GM12891 (cell line): ENCODE measurements around the gene HLA-DOA.

Source experiments
- POLR2A ChIP-seq: IDR thresholded peaks from 2 replicates; pipeline ENCODE4 v1.6.1; 2011; ENCODE audit warnings: low read depth, low read length, control low read depth
- SPI1 ChIP-seq: IDR thresholded peaks from 2 replicates; pipeline ENCODE4 v1.6.1; 2011; ENCODE audit warnings: low read depth, low read length, control low read depth
- TAF1 ChIP-seq: IDR thresholded peaks from 2 replicates; pipeline ENCODE4 v1.6.1; 2011; ENCODE audit warnings: low read depth, low read length, control low read depth

- TF ChIP-seq TAF1 (no peak), SPI1 (peak; percentile 48; the same call in 1 of the 2 replicates), POLR2A (no peak)
Observed at GRCh38 chr6:33017694-33018353, 8.4 kb upstream of the HLA-DOA start.
